Epithelial cell of esophagus (primary cell): ENCODE measurements around the gene BMPR1A.
A peak's percentile ranks its signal among the peaks of the same experiment; 100 is the strongest.
"Not testable (repeated sequence)": the region's sequence is repeated elsewhere in the genome, so short reads cannot be mapped to it uniquely, and the experiment has no call there.

Experiments used
- DNase-seq: peaks from one replicate; pipeline ENCODE4 v3.0.0; 2010; ENCODE audit warnings: low read depth
- H3K4me3 ChIP-seq: 2 replicates; pipeline ENCODE4 v1.5.1; 2011; ENCODE audit warnings: mild to moderate bottlenecking, low read length, control low read depth
- TF ChIP-seq, protein P1 (sequence below): IDR thresholded peaks from 2 replicates; pipeline ENCODE4 v1.5.1; 2011; ENCODE audit warnings: low read depth, mild to moderate bottlenecking, low read length, control low read depth, inconsistent platforms; ENCODE audit not compliant: insufficient read depth; ENCODE audit errors: missing control alignments

BMPR1A gene

DNA sequence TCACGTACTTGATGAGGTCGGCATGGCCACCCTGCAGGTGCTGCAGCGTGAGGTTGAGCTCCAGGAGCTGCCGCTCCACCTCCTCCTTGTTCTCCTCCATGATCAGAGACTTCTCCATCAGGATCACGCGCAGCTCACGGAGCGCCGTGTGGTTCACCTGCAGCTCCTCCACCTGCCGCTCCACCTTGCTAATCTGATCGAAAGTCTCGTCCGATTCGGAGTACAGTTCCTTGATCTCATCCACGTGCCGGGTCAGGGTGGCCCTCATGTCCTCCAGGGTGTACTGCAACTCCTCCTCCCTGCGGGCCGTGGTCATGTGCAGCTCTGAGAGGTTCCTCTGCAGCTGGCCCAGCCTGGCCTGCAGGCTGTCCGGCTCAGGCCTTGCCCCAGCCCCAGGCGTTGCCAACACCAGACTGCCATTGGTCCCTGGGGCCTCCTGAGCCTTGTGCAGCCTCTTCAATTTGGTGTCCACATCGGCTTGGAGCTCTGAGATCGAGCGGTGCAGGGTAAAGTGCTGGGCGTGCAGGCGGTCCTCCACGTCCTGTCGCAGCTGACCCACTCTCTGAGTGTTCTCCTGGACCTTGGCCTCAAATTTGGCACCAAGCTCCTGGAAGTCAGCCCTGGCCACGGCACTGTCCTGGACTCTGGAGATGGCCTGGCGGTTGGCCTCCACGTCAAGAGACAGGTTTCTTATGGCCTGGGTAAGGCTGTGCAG lies 187.1 kb downstream of the BMPR1A start:
- no peak overlapping the region for H3K4me3 ChIP-seq
- DNase-seq: no peak
- TF ChIP-seq, protein P1, sequence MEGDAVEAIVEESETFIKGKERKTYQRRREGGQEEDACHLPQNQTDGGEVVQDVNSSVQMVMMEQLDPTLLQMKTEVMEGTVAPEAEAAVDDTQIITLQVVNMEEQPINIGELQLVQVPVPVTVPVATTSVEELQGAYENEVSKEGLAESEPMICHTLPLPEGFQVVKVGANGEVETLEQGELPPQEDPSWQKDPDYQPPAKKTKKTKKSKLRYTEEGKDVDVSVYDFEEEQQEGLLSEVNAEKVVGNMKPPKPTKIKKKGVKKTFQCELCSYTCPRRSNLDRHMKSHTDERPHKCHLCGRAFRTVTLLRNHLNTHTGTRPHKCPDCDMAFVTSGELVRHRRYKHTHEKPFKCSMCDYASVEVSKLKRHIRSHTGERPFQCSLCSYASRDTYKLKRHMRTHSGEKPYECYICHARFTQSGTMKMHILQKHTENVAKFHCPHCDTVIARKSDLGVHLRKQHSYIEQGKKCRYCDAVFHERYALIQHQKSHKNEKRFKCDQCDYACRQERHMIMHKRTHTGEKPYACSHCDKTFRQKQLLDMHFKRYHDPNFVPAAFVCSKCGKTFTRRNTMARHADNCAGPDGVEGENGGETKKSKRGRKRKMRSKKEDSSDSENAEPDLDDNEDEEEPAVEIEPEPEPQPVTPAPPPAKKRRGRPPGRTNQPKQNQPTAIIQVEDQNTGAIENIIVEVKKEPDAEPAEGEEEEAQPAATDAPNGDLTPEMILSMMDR: no peak

DNA sequence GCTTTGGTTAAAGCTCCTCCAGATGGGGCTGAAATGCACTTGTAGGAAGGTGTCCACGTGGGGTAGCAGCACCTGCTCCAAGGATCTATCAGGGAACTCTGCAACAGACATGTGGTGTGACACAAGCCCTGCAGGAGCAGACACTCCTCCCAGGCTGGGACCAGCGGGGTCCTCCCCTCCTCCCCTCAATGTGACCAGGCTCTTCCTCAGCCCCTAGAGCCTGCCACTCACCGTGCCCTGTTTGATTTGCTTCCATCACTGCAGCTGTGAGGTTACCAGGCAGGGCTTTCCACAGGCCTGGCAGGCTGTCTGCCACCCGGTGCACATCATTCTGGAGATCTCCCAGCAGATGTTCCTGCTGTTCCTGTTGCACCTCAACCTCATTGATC lies 187.6 kb downstream of the BMPR1A start:
- no peak for DNase-seq
- TF ChIP-seq, protein P1: no peak
- H3K4me3 ChIP-seq: no peak overlapping the region

DNA sequence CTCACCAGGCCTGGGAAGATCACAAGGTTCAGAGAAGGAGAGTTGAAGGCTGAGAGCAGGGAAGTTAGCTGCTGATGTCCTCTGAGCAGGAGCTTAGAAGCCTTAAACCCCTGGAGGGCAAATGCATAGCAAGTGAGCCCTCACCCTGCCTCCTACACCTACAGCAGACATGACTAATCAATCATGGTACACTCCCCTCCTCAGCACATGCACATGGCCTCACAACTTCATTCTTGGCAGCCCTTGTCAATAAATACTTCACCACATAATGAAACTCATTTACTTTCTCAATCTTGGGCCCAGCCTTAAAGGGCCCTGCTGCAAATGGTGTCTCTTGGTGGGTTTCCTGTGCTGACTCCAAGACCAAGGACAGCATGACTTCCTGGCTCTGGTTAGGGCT lies 188.1 kb downstream of the BMPR1A start:
- TF ChIP-seq, protein P1: no peak
- peak; percentile 75 for DNase-seq
- no peak overlapping the region for H3K4me3 ChIP-seq

DNA sequence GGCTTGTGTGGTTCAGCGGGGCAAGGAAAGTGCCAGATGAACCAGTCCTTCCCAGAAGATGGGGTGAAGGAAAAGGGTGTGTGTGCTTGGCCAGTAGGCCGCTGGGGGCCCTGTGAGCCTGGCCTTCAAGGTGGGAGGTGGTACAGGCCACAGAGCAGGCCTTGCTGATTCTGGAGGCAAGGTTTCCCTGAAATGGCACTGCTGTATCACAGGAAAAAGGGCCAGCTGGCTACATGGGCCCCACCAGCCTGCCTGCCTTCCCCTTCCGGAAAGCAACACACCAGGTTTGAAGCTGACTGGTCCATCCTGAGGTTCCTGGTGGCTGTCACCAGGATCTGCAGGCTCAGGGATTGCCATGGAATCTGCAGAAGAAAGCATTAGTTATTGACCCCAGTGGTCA lies 188.5 kb downstream of the BMPR1A start:
- H3K4me3 ChIP-seq: no peak overlapping the region
- no peak for DNase-seq
- TF ChIP-seq, protein P1: no peak

DNA sequence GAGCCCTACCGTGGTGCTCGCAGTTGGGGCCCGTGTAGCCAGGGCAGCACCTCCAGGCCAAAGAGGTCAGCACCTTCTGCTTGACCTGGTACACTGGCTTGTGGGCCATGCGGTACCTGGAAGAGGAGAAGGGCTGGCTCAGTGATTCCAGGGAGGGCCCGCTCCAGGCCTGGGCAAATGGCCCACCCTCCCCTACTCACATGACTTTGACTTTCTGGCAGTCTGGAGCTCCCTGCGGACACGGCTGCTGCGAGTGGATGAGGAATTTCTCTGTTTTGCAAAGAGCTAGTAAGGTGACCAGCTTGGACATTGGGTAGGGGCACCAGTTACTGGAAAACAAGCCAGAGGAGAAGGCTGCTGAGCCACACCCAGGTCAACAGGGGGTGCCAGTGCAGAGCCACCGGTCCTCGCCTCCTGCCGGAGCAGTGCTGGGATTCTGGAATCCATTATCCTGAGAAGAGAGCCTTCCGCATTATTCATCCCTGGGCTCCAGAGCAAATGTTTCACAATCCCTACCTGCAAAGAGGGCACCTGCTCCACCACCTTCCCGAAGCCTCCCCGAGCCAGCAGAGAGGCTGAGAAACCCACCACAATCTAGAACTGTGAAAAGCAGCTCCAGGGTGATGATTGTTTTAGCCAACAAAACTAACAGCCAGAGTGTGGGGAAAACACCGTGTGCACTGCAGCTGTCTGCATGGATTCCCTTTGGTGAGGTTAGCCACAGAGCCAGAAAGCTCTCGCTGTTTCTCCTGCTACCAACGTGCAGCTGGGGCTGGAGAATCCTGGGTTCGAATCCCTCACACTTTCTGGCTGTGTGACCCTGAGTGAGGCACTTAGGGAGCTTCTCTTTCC lies 189.2 kb downstream of the BMPR1A start:
- H3K4me3 ChIP-seq: no peak overlapping the region
- TF ChIP-seq, protein P1: no peak
- peak; percentile 40 for DNase-seq

DNA sequence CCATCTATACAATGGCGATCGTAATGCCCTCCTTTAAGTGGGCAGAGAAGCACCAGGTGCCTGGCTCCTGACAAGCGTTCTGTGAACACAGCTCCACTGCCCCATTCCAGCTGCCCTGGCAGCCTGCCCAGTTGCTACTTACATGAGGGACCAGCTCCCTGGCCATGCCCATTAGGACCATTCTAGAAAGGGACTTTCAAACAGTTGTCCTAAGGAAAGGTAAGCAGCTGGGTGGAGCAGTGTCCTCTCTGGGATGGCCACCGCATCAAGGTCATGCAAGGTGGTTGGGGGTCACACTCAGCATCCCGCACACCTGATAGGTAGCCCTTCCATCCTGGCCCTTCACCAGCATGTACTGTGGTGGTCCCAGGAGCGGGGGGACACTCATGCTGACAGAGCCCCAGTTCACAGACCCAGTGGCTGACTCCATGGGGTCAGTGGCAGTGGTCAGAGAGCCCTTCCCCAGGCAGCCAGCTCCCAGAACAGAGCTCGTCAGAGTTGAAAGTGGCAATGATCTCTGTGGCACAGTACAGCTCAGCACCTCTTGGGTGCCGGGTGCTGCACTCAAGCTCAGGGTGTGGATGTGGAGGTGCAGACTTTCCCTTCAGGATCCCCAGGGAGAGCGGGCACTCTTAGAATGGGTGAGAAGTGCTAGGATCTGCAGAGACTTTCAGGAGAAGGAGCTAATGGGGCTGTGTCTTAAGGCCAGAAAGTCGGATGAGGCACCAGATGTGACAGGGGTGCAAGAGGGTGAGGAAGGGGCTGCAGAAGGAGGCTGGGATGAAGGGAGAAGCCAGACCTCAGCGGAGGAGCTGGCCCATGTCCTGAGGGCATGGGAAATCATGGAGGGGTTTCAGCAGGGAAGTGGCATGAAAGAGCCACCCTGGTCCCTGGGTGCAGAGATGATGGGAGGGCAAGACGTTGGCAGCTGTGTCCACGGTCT lies 190.1 kb downstream of the BMPR1A start:
- DNase-seq: no peak
- H3K4me3 ChIP-seq: no peak overlapping the region
- TF ChIP-seq, protein P1: no peak

DNA sequence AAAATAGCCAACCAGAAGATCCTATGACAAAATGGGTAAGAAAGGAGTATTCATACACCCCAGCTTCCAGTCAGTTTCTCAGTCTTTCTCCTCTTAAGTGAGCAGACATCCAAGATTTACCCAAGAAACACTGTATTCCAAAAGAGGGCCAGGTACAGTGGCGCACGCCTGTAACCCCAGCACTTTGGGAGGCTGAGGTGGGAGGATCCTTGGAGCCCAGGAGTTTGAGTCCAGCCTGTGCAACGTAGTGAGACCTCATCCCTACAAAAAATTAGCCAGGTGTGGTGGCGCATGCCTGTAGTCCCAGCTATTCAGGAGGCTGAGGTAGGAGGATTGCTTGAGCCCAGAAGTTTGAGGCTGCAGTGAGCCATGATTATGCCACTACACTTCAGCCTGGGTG lies 191.4 kb downstream of the BMPR1A start:
- not testable (repeated sequence) for DNase-seq

More for the DNA sequence above, 191.4 kb downstream of the BMPR1A start:
- H3K4me3 ChIP-seq: not testable (repeated sequence)
